ENCODE measurements around the gene ZMAT3.

DNA sequence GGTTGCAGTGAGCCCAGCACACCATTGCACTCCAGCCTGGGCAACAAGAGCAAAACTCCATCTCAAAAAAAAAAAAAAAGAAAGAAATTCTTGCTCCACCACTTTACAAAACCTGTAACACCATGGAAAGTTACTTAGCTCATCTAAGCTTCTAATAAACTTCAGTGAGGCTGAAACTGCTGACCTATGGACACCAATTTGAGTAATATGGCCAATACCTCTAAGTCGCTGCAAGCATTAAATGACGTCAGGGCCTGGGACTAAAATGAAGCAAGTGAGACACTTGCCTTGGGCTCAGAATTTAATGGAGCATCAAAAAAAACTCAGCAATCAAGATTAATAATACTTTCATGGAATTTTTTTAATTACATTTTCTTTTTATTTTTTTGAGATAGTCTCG lies 42.5 kb downstream of the ZMAT3 start:
- TF ChIP-seq, protein P1, sequence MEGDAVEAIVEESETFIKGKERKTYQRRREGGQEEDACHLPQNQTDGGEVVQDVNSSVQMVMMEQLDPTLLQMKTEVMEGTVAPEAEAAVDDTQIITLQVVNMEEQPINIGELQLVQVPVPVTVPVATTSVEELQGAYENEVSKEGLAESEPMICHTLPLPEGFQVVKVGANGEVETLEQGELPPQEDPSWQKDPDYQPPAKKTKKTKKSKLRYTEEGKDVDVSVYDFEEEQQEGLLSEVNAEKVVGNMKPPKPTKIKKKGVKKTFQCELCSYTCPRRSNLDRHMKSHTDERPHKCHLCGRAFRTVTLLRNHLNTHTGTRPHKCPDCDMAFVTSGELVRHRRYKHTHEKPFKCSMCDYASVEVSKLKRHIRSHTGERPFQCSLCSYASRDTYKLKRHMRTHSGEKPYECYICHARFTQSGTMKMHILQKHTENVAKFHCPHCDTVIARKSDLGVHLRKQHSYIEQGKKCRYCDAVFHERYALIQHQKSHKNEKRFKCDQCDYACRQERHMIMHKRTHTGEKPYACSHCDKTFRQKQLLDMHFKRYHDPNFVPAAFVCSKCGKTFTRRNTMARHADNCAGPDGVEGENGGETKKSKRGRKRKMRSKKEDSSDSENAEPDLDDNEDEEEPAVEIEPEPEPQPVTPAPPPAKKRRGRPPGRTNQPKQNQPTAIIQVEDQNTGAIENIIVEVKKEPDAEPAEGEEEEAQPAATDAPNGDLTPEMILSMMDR (conservative IDR thresholded peaks at IDR 0.05): no peak
- no peak for TF ChIP-seq ZFX (IDR thresholded peaks at IDR 0.05)
